ENCODE data around the gene VWCE. TPM values are rescaled to one million over a fixed set of nuclear protein-coding genes. Genes with fewer than 3 reads are reported as not detected.
"Not testable (repeated sequence)": the region's sequence is repeated elsewhere in the genome, so short reads cannot be mapped to it uniquely, and the experiment has no call there.

VWCE gene
- total RNA-seq, 1 donor from 2014 or later, result 5.1 TPM

- H3K4me2 ChIP-seq; H3K4me1 Mint-ChIP-seq; H3K27ac Mint-ChIP-seq; H3K4me3 Mint-ChIP-seq; H2AFZ ChIP-seq (replicated peaks); H3K9me3 ChIP-seq (ENCODE audit: low read depth); H3K27me3 ChIP-seq; H3K4me3 ChIP-seq; H3K4me1 ChIP-seq; H3K27me3 Mint-ChIP-seq (ENCODE audit: insufficient read depth, low read depth); H3K9me3 Mint-ChIP-seq; H3K79me2 ChIP-seq (ENCODE audit: low read depth); H3F3A ChIP-seq (ENCODE audit: low read depth); H3K36me3 Mint-ChIP-seq; H3K9ac ChIP-seq; H4K20me1 ChIP-seq (ENCODE audit: low read depth); DNase-seq (ENCODE audit: low spot score); H3K27ac ChIP-seq; H3K36me3 ChIP-seq: not testable (repeated sequence)
Measured at GRCh38 chr11:61213711-61214324, 81.3 kb downstream of the VWCE start.

GRCh38 chr11:61212202-61212601 is 82.9 kb downstream of the VWCE start:
- not testable (repeated sequence) for H3K27ac Mint-ChIP-seq; H3F3A ChIP-seq (ENCODE audit: low read depth); H3K27me3 ChIP-seq; H3K27ac ChIP-seq; H3K4me2 ChIP-seq; H3K36me3 Mint-ChIP-seq; H4K20me1 ChIP-seq (ENCODE audit: low read depth); H3K79me2 ChIP-seq (ENCODE audit: low read depth); H3K4me1 ChIP-seq; H3K36me3 ChIP-seq; H3K9me3 Mint-ChIP-seq; H3K9ac ChIP-seq; H2AFZ ChIP-seq (replicated peaks); H3K4me3 Mint-ChIP-seq; H3K9me3 ChIP-seq (ENCODE audit: low read depth); H3K4me3 ChIP-seq; H3K27me3 Mint-ChIP-seq (ENCODE audit: insufficient read depth, low read depth); DNase-seq (ENCODE audit: low spot score); H3K4me1 Mint-ChIP-seq

- H3F3A ChIP-seq (ENCODE audit: low read depth); H3K4me1 Mint-ChIP-seq; H3K27me3 Mint-ChIP-seq (ENCODE audit: insufficient read depth, low read depth); H3K9ac ChIP-seq; H3K27me3 ChIP-seq; H4K20me1 ChIP-seq (ENCODE audit: low read depth); H2AFZ ChIP-seq (replicated peaks); H3K36me3 Mint-ChIP-seq; DNase-seq (ENCODE audit: low spot score); H3K4me1 ChIP-seq; H3K27ac Mint-ChIP-seq; H3K4me3 ChIP-seq; H3K4me3 Mint-ChIP-seq; H3K27ac ChIP-seq; H3K79me2 ChIP-seq (ENCODE audit: low read depth); H3K9me3 ChIP-seq (ENCODE audit: low read depth); H3K9me3 Mint-ChIP-seq; H3K4me2 ChIP-seq; H3K36me3 ChIP-seq: not testable (repeated sequence)
Measured at GRCh38 chr11:61211327-61211952, 83.7 kb downstream of the VWCE start.

- H3K79me2 ChIP-seq (ENCODE audit: low read depth); H3K4me2 ChIP-seq; H3K36me3 ChIP-seq; H2AFZ ChIP-seq (replicated peaks); H3K4me1 Mint-ChIP-seq; H3K9ac ChIP-seq; H3F3A ChIP-seq (ENCODE audit: low read depth); H3K27ac ChIP-seq; H3K27ac Mint-ChIP-seq; DNase-seq (ENCODE audit: low spot score); H3K4me3 Mint-ChIP-seq; H3K36me3 Mint-ChIP-seq; H3K27me3 ChIP-seq; H3K9me3 Mint-ChIP-seq; H3K4me3 ChIP-seq; H3K4me1 ChIP-seq; H3K27me3 Mint-ChIP-seq (ENCODE audit: insufficient read depth, low read depth); H3K9me3 ChIP-seq (ENCODE audit: low read depth); H4K20me1 ChIP-seq (ENCODE audit: low read depth): not testable (repeated sequence)
Measured at GRCh38 chr11:61210629-61211028, 84.5 kb downstream of the VWCE start.

Other genes starting within 250 kb of the VWCE start
- gene CD5, start 192.8 kb downstream of the VWCE start, total RNA-seq (ENCODE audit: low replicate concordance), result not detected in 2 replicates
- gene VPS37C, start 133.9 kb downstream of the VWCE start, total RNA-seq (ENCODE audit: low replicate concordance), result 9.9 and 19.9 TPM in 2 replicates
- 0.28 TPM in 1 of 2 replicates, not detected in the other for gene PGA3, start 91.8 kb downstream of the VWCE start, total RNA-seq (ENCODE audit: low replicate concordance)
- 0.31 and 0.41 TPM in 2 replicates for gene PGA4, start 73.0 kb downstream of the VWCE start, total RNA-seq (ENCODE audit: low replicate concordance)
- gene PGA5, start 54.1 kb downstream of the VWCE start, total RNA-seq (ENCODE audit: low replicate concordance), result 0.19 TPM in 1 of 2 replicates, not detected in the other
- 275 and 314 TPM in 2 replicates for gene DDB1, start 37.8 kb upstream of the VWCE start, total RNA-seq (ENCODE audit: low replicate concordance)
- gene TKFC, start 37.9 kb upstream of the VWCE start, total RNA-seq (ENCODE audit: low replicate concordance), result 27.3 and 79.3 TPM in 2 replicates
- gene CYB561A3, start 66.6 kb upstream of the VWCE start, total RNA-seq (ENCODE audit: low replicate concordance), result 12.1 and 18.2 TPM in 2 replicates
- gene TMEM138, start 67.1 kb upstream of the VWCE start, total RNA-seq (ENCODE audit: low replicate concordance), result 30.7 and 37.6 TPM in 2 replicates
- 32.0 and 37.8 TPM in 2 replicates for gene TMEM216, start 97.3 kb upstream of the VWCE start, total RNA-seq (ENCODE audit: low replicate concordance)
- gene CPSF7, start 134.7 kb upstream of the VWCE start, total RNA-seq (ENCODE audit: low replicate concordance), result 60.7 and 71.9 TPM in 2 replicates
- 27.4 and 37.7 TPM in 2 replicates for gene SDHAF2, start 134.8 kb upstream of the VWCE start, total RNA-seq (ENCODE audit: low replicate concordance)
- 0.74 TPM in 1 of 2 replicates, not detected in the other for gene LRRC10B, start 213.4 kb upstream of the VWCE start, total RNA-seq (ENCODE audit: low replicate concordance)